OCI-LY1 (cell line): ENCODE results near the gene ICAM5.
A peak's percentile ranks its signal among the peaks of the same experiment; 100 is the strongest.

Experiments used
- H2AFZ ChIP-seq: fragments of 200-600 bp; sonication (generic), shearing (Covaris generic); 2 replicates; pipeline ENCODE4 v1.6.0; 2014; ENCODE audit warnings: antibody characterized with exemption, mild to moderate bottlenecking, low read length
- H3F3A ChIP-seq: fragments of 200-600 bp; sonication (generic), shearing (Covaris generic); 2 replicates; pipeline ENCODE4 v1.6.0; 2014; ENCODE audit warnings: mild to moderate bottlenecking, antibody characterized with exemption, low read length, moderate library complexity; ENCODE audit not compliant: insufficient read depth
- H3K27ac ChIP-seq: fragments of 200-600 bp; sonication (generic); 2 replicates; pipeline ENCODE4 v1.5.1; 2014; ENCODE audit warnings: low read length, mixed run types, mild to moderate bottlenecking, low read depth; ENCODE audit not compliant: poor library complexity, severe bottlenecking
- H3K27me3 ChIP-seq: fragments of 200-600 bp; sonication (generic); 2 replicates; pipeline ENCODE4 v1.6.0; 2014; ENCODE audit warnings: antibody characterized with exemption, mild to moderate bottlenecking, low read length, moderate library complexity; ENCODE audit not compliant: insufficient read depth
- H3K36me3 ChIP-seq: fragments of 200-600 bp; sonication (generic); 2 replicates; pipeline ENCODE4 v1.6.1; 2014; ENCODE audit warnings: mild to moderate bottlenecking, antibody characterized with exemption, low read length, moderate library complexity, mixed read lengths; ENCODE audit not compliant: insufficient read depth
- H3K4me1 ChIP-seq: fragments of 200-600 bp; sonication (generic); 2 replicates; pipeline ENCODE4 v1.5.1; 2014; ENCODE audit warnings: mild to moderate bottlenecking, low read length, moderate library complexity; ENCODE audit not compliant: insufficient read depth, severe bottlenecking
- H3K4me2 ChIP-seq: fragments of 200-600 bp; sonication (generic), shearing (Covaris generic); 2 replicates; pipeline ENCODE4 v1.6.1; 2014; ENCODE audit warnings: low read length
- H3K4me3 ChIP-seq: fragments of 200-600 bp; sonication (generic); 2 replicates; pipeline ENCODE4 v1.5.1; 2014; ENCODE audit warnings: low read length, low read depth, mild to moderate bottlenecking, mixed read lengths; ENCODE audit not compliant: poor library complexity, severe bottlenecking
- H3K79me2 ChIP-seq: fragments of 200-600 bp; shearing (Covaris generic); 2 replicates; pipeline ENCODE4 v1.6.1; 2016; ENCODE audit warnings: mixed run types, low read length, mixed read lengths; ENCODE audit not compliant: insufficient read depth
- H3K9ac ChIP-seq: fragments of 200-600 bp; sonication (generic), shearing (Covaris generic); 2 replicates; pipeline ENCODE4 v1.6.1; 2014; ENCODE audit warnings: mild to moderate bottlenecking, low read length, mixed read lengths
- H3K9me2 ChIP-seq: fragments of 200-600 bp; sonication (generic), shearing (Covaris generic); 2 replicates; pipeline ENCODE4 v1.6.1; 2014; ENCODE audit warnings: low read depth, mild to moderate bottlenecking, low read length, mixed read lengths
- H3K9me3 ChIP-seq: fragments of 200-600 bp; shearing (Covaris generic); 2 replicates; pipeline ENCODE4 v1.6.1; 2014; ENCODE audit warnings: low read length, mixed read lengths
- H4K20me1 ChIP-seq: fragments of 200-600 bp; sonication (generic), shearing (Covaris generic); 2 replicates; pipeline ENCODE4 v1.6.0; 2016; ENCODE audit warnings: mild to moderate bottlenecking, low read length; ENCODE audit not compliant: insufficient read depth
- EZH2 ChIP-seq: fragments of 200-600 bp; sonication (generic), shearing (Covaris generic); IDR thresholded peaks from 2 replicates; pipeline ENCODE4 v1.8.0; 2017; ENCODE audit warnings: borderline replicate concordance, mixed run types, mild to moderate bottlenecking, antibody characterized with exemption, low read length, moderate library complexity, mixed read lengths
- TF ChIP-seq, protein P1 (sequence below): fragments of 200-600 bp; sonication (generic), shearing (Covaris generic); IDR thresholded peaks from 2 replicates; pipeline ENCODE4 v1.5.1; 2017; ENCODE audit warnings: mild to moderate bottlenecking, antibody characterized with exemption, low read length, moderate library complexity, mixed read lengths

Gene ICAM5

DNA sequence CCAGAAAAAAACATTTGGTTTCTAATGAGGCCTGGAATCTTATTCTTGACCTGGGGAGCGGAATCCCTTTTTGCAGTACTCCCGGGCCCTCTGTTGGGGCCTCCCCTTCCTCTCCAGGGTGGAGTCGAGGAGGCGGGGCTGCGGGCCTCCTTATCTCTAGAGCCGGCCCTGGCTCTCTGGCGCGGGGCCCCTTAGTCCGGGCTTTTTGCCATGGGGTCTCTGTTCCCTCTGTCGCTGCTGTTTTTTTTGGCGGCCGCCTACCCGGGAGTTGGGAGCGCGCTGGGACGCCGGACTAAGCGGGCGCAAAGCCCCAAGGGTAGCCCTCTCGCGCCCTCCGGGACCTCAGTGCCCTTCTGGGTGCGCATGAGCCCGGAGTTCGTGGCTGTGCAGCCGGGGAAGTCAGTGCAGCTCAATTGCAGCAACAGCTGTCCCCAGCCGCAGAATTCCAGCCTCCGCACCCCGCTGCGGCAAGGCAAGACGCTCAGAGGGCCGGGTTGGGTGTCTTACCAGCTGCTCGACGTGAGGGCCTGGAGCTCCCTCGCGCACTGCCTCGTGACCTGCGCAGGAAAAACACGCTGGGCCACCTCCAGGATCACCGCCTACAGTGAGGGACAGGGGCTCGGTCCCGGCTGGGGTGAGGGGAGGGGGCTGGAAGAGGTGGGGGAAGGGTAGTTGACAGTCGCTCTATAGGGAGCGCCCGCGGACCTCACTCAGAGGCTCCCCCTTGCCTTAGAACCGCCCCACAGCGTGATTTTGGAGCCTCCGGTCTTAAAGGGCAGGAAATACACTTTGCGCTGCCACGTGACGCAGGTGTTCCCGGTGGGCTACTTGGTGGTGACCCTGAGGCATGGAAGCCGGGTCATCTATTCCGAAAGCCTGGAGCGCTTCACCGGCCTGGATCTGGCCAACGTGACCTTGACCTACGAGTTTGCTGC is 2.7 kb upstream of the ICAM5 start, which contains the start of gene ICAM4:
Gene ICAM4 (plus strand): TSS at position 153 of the 935 bp plus-strand sequence. CDS start 58 bp downstream, at position 211.
- Histone ChIP-seq H3K9ac (no peak within 1 kb of the TSS), H3K4me1 (peaks cover 46% of the 10 kb centered on the region), H3K27ac (no peak within 1 kb of the TSS)

DNA sequence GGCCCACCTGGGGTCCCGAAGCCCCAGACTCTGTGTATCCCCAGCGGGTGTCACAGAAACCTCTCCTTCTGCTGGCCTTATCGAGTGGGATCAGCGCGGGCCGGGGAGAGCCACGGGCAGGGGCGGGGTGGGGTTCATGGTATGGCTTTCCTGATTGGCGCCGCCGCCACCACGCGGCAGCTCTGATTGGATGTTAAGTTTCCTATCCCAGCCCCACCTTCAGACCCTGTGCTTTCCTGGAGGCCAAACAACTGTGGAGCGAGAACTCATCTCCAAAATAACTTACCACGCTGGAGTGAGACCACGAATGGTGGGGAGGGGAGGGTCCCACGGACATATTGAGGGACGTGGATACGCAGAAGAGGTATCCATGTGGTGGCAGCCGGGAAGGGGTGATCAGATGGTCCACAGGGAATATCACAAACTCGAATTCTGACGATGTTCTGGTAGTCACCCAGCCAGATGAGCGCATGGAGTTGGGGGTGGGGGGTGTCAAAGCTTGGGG is 1.0 kb upstream of the ICAM5 start:
- no peak overlapping the region for H3K27ac ChIP-seq
- no peak overlapping the region for H2AFZ ChIP-seq
- peak overlapping the region; percentile 60; the same call in 1 of the 2 replicates for H3K9ac ChIP-seq
- no peaks in the 10 kb centered on the region for H3K9me3 ChIP-seq
- H3K79me2 ChIP-seq = no peaks in the 10 kb centered on the region
- peak overlapping the region; percentile 62 for H3K4me3 ChIP-seq
- H3F3A ChIP-seq = no peaks in the 10 kb centered on the region
- peaks cover 49% of the 10 kb centered on the region for H3K4me1 ChIP-seq
- H4K20me1 ChIP-seq = no peaks in the 10 kb centered on the region
- H3K4me2 ChIP-seq = peak overlapping the region; percentile 93
- H3K27me3 ChIP-seq = no peaks in the 10 kb centered on the region
- no peaks in the 10 kb centered on the region for H3K9me2 ChIP-seq
- TF ChIP-seq, protein P1, sequence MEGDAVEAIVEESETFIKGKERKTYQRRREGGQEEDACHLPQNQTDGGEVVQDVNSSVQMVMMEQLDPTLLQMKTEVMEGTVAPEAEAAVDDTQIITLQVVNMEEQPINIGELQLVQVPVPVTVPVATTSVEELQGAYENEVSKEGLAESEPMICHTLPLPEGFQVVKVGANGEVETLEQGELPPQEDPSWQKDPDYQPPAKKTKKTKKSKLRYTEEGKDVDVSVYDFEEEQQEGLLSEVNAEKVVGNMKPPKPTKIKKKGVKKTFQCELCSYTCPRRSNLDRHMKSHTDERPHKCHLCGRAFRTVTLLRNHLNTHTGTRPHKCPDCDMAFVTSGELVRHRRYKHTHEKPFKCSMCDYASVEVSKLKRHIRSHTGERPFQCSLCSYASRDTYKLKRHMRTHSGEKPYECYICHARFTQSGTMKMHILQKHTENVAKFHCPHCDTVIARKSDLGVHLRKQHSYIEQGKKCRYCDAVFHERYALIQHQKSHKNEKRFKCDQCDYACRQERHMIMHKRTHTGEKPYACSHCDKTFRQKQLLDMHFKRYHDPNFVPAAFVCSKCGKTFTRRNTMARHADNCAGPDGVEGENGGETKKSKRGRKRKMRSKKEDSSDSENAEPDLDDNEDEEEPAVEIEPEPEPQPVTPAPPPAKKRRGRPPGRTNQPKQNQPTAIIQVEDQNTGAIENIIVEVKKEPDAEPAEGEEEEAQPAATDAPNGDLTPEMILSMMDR = no peak
- no peak for TF ChIP-seq EZH2
- H3K36me3 ChIP-seq = peaks cover 11% of the 10 kb centered on the region

More for the DNA sequence above, 2.7 kb upstream of the ICAM5 start, which contains the start of gene ICAM4:
- peak within 1 kb of the TSS; percentile 1; the same call in 1 of the 2 replicates for H3K4me2 ChIP-seq
- no peak within 1 kb of the TSS for H3K4me3 ChIP-seq
- H3F3A ChIP-seq = no peaks in the 10 kb centered on the region
- H2AFZ ChIP-seq = no peak within 1 kb of the TSS
- peaks cover 11% of the 10 kb centered on the region for H3K36me3 ChIP-seq
- H3K9me2 ChIP-seq = no peaks in the 10 kb centered on the region
- H3K9me3 ChIP-seq = no peaks in the 10 kb centered on the region
- H3K79me2 ChIP-seq = no peaks in the 10 kb centered on the region
- H3K27me3 ChIP-seq = no peaks in the 10 kb centered on the region
- no peaks in the 10 kb centered on the region for H4K20me1 ChIP-seq
- TF ChIP-seq, protein P1 = no peak
- no peak for TF ChIP-seq EZH2

DNA sequence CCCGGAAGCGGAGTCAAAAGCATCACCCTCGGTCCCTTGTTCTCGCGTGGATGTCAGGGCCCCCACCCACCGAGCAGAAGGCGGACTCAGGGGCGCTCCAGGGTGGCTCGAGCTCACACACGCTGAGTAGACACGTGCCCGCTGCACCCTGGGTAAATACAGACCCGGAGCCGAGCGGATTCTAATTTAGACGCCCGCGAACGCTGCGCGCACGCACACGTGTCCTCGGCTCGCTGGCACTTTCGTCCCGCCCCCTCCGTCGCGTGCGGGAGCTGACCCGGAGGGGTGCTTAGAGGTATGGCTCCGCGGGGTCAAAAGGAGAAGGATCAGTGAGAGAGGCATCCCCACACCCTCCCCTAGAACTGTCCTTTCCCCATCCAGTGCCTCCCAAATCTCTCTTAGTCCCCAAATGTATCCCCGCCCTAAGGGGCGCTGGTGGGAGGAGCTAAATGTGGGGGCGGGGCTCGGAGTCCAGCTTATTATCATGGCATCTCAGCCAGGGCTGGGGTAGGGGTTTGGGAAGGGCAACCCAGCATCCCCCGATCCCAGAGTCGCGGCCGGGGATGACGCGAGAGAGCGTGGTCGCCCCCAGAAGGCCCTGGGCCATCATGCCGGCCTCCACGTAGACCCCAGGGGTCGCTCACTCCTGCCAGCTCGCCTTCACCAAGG is 451 bp upstream of the ICAM5 start:
- Histone ChIP-seq H3K4me2 (peak overlapping the region; percentile 93), H2AFZ (no peak overlapping the region), H3K9ac (peak overlapping the region; percentile 60), H3K27ac (no peak overlapping the region), H3F3A (no peaks in the 10 kb centered on the region), H3K27me3 (no peaks in the 10 kb centered on the region), H3K4me3 (peak overlapping the region; percentile 62), H3K79me2 (no peaks in the 10 kb centered on the region), H3K4me1 (peaks cover 49% of the 10 kb centered on the region), H3K9me2 (no peaks in the 10 kb centered on the region), H4K20me1 (no peaks in the 10 kb centered on the region), H3K36me3 (peaks cover 11% of the 10 kb centered on the region), H3K9me3 (no peaks in the 10 kb centered on the region)
- TF ChIP-seq, protein P1 = no peak
- no peak for TF ChIP-seq EZH2
